Measurements from ENCODE around the gene SYT9.

GRCh38 chr11:7471071-7471470 lies 219.4 kb downstream of the SYT9 start:
- TF ChIP-seq, protein P1, sequence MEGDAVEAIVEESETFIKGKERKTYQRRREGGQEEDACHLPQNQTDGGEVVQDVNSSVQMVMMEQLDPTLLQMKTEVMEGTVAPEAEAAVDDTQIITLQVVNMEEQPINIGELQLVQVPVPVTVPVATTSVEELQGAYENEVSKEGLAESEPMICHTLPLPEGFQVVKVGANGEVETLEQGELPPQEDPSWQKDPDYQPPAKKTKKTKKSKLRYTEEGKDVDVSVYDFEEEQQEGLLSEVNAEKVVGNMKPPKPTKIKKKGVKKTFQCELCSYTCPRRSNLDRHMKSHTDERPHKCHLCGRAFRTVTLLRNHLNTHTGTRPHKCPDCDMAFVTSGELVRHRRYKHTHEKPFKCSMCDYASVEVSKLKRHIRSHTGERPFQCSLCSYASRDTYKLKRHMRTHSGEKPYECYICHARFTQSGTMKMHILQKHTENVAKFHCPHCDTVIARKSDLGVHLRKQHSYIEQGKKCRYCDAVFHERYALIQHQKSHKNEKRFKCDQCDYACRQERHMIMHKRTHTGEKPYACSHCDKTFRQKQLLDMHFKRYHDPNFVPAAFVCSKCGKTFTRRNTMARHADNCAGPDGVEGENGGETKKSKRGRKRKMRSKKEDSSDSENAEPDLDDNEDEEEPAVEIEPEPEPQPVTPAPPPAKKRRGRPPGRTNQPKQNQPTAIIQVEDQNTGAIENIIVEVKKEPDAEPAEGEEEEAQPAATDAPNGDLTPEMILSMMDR (IDR thresholded peaks at IDR 0.05) = no peak
- TF ChIP-seq POLR2A (IDR thresholded peaks at IDR 0.05) = no peak
